Bone marrow (tissue), 2 donors: ENCODE measurements around the gene ZPR1.
"Not testable (repeated sequence)": the region's sequence is repeated elsewhere in the genome, so short reads cannot be mapped to it uniquely, and the experiment has no call there.

Source experiments
- DNase-seq, 2 donors: peaks; one replicate each; lab custom pipeline; 2025; lab: John Stamatoyannopoulos, UW

ZPR1 gene

DNA sequence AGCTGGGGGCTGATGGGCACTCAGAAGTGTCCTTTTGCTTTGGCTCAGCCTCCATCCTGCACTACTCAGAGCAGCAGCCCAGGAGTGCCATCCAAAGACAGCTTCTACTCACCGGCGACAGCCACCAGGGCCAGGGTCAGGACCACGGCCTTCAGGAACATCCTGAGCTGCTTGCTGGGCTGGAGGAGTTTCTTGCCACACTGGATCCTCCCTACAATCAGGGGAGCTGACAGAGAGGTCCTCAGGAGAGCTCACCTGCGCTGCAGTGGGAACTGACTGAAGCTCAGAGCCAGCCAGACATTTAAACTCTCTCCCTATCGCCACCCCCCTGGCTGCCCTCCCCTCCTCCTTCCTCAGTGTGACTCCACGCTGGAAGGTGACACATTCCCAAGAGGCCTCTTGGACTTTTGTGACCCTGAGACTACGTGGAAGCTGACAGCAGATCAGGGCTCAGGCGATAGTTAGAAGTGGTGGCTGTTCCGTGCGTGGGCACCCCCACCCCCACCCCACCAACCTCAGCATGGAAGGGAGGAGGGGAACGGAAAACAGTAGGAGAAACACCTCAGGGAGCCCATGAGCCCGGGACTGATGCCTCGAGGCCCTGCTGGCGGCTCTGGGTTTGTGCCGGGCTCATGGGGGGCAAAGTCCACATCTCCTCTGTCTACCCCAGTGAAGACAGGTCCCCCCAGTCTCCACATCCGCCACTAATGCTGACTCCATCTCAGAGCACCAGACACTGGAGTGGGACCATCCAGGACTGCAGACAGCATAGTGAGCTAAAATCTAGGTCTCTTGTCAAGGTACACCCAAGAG is 35.4 kb upstream of the ZPR1 start, which contains the start of gene APOA4:
Gene APOA4 (minus strand): TSS at position 274 of the 813 bp plus-strand sequence. CDS start 113 bp downstream, at position 161.
- no peak for DNase-seq

DNA sequence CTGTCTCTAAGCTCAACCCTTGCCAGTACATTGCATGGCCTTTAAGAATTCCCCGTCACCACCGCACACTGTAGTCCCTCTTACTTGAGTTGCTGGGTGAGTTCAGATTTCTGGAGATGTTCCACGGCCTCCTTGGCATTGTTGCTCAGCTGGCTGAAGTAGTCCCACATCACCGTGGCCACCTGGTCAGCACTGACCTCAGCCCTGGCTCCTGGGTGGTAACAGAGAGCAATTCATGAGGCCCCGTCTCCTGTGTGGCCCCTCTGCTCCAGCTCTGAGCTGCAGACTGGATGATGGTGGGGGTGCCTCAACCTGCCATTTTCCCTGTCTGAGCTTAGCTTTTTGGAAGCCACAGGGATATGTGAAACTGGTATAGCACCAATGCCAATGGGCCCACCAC is 34.8 kb upstream of the ZPR1 start:
- no peak for DNase-seq

GRCh38 chr11:116821050-116821918 is 33.5 kb upstream of the ZPR1 start:
- no peak for DNase-seq

- DNase-seq = no peak
These were observed 31.2 kb upstream of the ZPR1 start for GRCh38 chr11:116819049-116819448.

DNA sequence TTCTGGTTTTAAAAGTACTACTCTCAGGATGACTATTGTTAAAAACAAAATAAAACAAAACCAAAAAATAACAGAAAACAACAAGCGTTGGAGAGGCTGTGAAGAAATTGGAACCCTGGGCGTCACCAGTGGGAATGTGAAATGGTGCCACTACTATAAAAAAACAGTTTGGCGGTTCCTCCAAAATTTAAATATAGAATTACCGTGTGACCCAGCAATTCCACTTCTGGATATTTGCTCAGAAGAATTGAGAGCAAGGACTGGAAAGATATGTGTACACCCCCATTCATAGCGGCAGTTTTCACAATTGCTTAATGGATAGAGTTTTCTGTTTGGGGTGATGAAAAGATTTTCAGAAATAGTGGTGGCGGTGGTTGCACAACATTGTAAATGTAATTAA is 26.7 kb upstream of the ZPR1 start:
- no peak for DNase-seq

- DNase-seq = no peak
These were observed 26.1 kb upstream of the ZPR1 start for GRCh38 chr11:116813781-116814471.

- DNase-seq = no peak
These were observed 25.3 kb upstream of the ZPR1 start for GRCh38 chr11:116813170-116813569.

DNA sequence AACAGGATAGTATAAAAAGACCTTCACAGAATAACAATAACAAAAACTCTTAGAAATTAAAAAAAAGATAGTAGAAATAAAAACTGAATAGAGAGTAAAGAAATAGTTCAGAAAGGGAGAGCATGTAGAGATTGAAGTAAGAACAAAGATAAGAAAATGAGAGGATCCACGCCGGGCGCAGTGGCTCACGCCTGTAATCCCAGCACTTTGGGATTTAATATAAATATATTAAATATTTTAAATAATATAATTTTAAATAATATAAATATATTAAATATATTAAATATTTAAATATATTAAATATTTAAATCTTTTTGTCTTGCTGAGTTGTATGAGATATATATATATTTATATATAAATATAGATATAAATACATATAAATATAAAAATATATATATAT is 24.3 kb upstream of the ZPR1 start:
- DNase-seq = no peak

- DNase-seq = no peak
These were observed 23.4 kb upstream of the ZPR1 start for GRCh38 chr11:116811194-116811593.

- no peak for DNase-seq
These were observed 20.7 kb upstream of the ZPR1 start for GRCh38 chr11:116808262-116809175.

DNA sequence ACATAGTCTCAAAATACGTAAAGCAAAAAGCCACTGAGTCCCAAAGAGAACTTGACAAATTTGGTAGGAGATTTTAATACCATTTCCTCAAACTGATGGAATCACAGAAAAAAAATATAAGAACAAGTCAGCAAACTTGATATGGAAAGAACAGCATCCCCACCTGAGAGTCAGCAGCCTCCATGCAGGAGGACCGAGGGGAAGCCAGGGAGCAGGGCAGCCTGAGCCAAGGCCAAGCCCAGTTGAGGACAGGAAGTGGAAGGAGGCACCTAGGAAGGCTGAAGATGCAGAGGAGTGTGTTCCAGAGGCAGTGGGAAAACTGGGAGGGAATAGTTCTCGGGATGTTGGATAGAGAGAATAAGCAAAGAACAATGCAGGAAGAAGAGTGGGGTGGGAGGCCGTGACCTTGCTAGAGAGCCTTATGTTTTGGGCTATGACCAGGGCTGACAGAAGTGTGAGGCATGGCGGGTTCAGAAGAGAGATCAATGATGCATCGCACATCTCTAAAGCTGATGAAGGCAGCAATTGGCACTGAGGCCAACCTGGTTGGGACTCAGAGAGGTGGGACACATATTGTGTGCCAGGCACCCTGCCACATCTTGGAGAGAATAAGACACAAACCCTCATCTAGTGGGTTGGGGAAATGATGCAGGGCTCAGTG is 19.9 kb upstream of the ZPR1 start:
- DNase-seq = no peak

- DNase-seq = no peak
These were observed 16.2 kb upstream of the ZPR1 start for GRCh38 chr11:116804001-116804400.

GRCh38 chr11:116801662-116802061 is 13.8 kb upstream of the ZPR1 start:
- DNase-seq = not testable (repeated sequence)

GRCh38 chr11:116800610-116801009 is 12.8 kb upstream of the ZPR1 start:
- no peak for DNase-seq

- DNase-seq = no peak
These were observed 10.5 kb upstream of the ZPR1 start for GRCh38 chr11:116798368-116798767.

- DNase-seq = no peak
These were observed 10.0 kb upstream of the ZPR1 start for GRCh38 chr11:116797816-116798215.

DNA sequence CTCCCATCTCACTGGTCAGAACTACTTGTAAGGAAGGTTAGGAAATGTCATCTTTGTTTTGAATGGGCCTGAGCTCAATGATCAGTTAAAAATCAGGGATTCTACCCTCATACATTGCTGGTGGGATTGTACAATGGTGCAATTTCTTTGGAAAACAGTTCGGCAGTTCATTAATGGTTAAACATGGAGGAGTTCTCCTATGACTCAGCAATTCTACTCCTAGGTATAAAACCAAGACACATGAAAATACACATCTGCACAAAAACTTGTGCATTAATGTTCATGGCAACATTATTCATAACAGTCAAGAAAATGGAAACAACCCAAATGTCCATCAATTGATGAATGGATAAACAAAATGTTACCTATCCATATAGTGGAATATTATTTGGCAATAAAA is 8.7 kb upstream of the ZPR1 start:
- no peak for DNase-seq

GRCh38 chr11:116794851-116795250 is 7.0 kb upstream of the ZPR1 start:
- no peak for DNase-seq

GRCh38 chr11:116793772-116794097 is 5.9 kb upstream of the ZPR1 start:
- no peak for DNase-seq

DNA sequence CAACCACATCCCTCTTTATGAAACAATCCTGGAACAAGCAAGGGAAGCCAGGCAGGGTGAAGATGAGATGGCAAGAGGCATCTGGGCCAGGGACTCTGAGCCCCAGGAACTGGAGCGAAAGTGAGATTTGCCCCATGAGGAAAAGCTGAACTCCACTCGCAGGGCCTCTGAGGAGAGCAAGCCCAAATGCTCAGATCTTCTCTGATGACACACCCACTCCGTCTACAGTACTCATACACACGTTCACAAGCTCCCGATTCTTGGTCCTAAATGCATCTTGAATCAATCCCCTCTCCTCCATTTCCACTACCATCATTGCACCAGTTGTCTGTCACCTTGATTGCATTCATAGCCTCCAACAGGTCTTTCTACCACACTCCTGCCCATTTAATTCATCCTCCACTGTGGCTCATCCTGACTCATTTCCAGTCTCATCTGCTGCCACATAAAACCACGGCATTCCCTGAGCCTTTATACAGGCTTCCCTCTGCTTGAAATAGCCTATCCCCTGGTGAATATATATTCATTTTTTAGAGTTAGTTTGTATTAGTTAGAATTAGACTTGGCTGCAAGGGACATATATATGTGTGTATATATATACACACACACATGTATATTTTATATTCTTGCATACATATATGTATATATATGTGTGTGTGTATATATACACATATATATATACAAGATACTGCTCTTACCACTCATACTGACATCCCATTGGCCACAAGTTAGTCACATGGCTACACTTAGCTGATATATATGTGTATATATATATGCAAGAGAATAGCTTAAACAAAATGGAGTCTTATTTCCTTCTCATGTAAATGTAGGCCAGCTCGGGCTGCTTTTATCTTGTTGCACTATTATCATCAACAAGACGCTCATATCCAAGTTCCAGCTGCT is 5.3 kb upstream of the ZPR1 start:
- no peak for DNase-seq
